CD4-positive, alpha-beta T cell (primary cell): ENCODE results near the gene IGF2R. TPM values are rescaled to one million over a fixed set of nuclear protein-coding genes. Genes with fewer than 3 reads are reported as not detected.

Source experiments
- ATAC-seq: fragments of 200-7000 bp; cut with Tn5 transposase; one replicate; pipeline ENCODE4 v1.10.0; 2022; ENCODE audit warnings: mild to moderate bottlenecking; ENCODE audit not compliant: poor library complexity
- CTCF ChIA-PET: fragments of 350-600 bp; sonication (Branson Sonifier 250); formaldehyde crosslinking; loops from one replicate; lab custom pipeline; 2021; ENCODE audit warnings: antibody characterized with exemption, inconsistent platforms; lab: Charles Lee
- POLR2A ChIA-PET: fragments of 350-600 bp; sonication (Branson Sonifier 250); formaldehyde crosslinking; loops from one replicate; lab custom pipeline; 2021; ENCODE audit warnings: antibody characterized with exemption, inconsistent platforms; lab: Charles Lee
- DNase-seq, 14 experiments: peaks; one replicate each; pipeline ENCODE4 v3.0.0-alpha.2; 2013 to 2020; ENCODE audit warnings: mixed read lengths in 2 of 14
- H3K27ac ChIP-seq, 2 donors: one replicate each; pipeline versions ENCODE4 v1.5.1 to v1.7.0; 2013; ENCODE audit warnings: low read length in 2 of 2, low read depth in 1 of 2, mild to moderate bottlenecking in 1 of 2
- H3K27me3 ChIP-seq, 2 experiments: 1 replicate in 1 of 2; 2 replicates in 1 of 2; pipeline versions ENCODE4 v1.6.1 to v1.7.0; 2013; ENCODE audit warnings: low read length in 2 of 2, control low read depth in 1 of 2, mild to moderate bottlenecking in 1 of 2, moderate library complexity in 1 of 2; ENCODE audit not compliant: insufficient read depth in 2 of 2, control insufficient read depth in 1 of 2
- H3K36me3 ChIP-seq: one replicate; pipeline ENCODE4 v1.6.1; 2013; ENCODE audit warnings: low read length, control low read depth; ENCODE audit not compliant: insufficient read depth
- H3K4me1 ChIP-seq: one replicate; pipeline ENCODE4 v1.6.1; 2013; ENCODE audit warnings: low read length, control low read depth; ENCODE audit not compliant: insufficient read depth
- H3K4me3 ChIP-seq: one replicate; pipeline ENCODE4 v1.5.1; 2013; ENCODE audit warnings: mild to moderate bottlenecking, low read length, moderate library complexity
- H3K9me3 ChIP-seq, 2 experiments: 1 replicate in 1 of 2; 2 replicates in 1 of 2; pipeline versions ENCODE4 v1.6.1 to v1.7.0; 2013; ENCODE audit warnings: low read length in 2 of 2, mild to moderate bottlenecking in 2 of 2, control low read depth in 1 of 2, moderate library complexity in 1 of 2; ENCODE audit not compliant: control insufficient read depth in 1 of 2, insufficient read depth in 1 of 2
- H3K27ac Mint-ChIP-seq: one replicate; pipeline ENCODE4 v1.8.0; 2020; ENCODE audit warnings: mixed read lengths
- H3K27me3 Mint-ChIP-seq: one replicate; pipeline ENCODE4 v1.8.0; 2021; ENCODE audit warnings: mixed read lengths
- H3K36me3 Mint-ChIP-seq: one replicate; pipeline ENCODE4 v1.8.0; 2021; ENCODE audit warnings: low read depth, mixed read lengths
- H3K4me1 Mint-ChIP-seq: one replicate; pipeline ENCODE4 v1.8.0; 2021; ENCODE audit warnings: low read depth, mixed read lengths
- H3K4me3 Mint-ChIP-seq: one replicate; pipeline ENCODE4 v1.8.0; 2020; ENCODE audit warnings: mild to moderate bottlenecking, mixed read lengths
- H3K9me3 Mint-ChIP-seq: one replicate; pipeline ENCODE4 v1.8.0; 2020; ENCODE audit warnings: mixed read lengths
- intact Hi-C, 2 experiments: fragments of 100-400 bp; cut with DNase I in 1 of 2; cut with micrococcal nuclease in 1 of 2; formaldehyde crosslinking; loops; one replicate each; pipeline versions ENCODE4 v1.15.1 to v1.9.0; 2023 to 2025; cut with DNase I, micrococcal nuclease
- total RNA-seq, 174 experiments: library from RNA in 2 of 174; stranded (reverse) in 2 of 174; gene quantifications; one replicate each; pipeline ENCODE4 v1.2.3 and lab custom pipeline; 2021 to 2026
- TF ChIP-seq, protein P1 (sequence below): fragments of 200-600 bp; IDR thresholded peaks from one replicate; pipeline ENCODE4 v1.8.0; 2022; ENCODE audit warnings: antibody characterized with exemption, mild to moderate bottlenecking

IGF2R gene
- total RNA-seq, 2 experiments from 2014 or later, result 43.8 to 46.7 TPM

DNA sequence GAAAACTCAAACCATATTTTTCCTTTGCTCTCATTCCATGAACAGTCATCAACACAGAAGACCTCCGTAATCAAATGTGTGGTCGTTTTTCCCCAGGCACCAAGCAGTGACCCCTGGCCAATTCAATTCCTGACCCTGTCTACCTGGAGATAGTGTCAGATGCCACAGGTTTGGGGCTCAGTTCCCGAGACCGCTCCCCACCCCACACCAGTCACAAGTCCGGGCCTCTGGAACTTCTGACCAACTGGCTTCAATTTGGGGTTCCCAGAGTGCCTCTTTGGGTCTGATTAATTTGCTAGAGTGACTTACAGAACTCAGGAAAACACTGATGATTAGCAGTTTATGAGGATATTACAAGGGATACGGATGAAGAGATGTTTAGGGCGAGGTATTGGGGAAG lies 6.0 kb downstream of the IGF2R start:
- Mint-ChIP-seq H3K27me3 (no peaks in the 10 kb centered on the region), H3K4me1 (peaks cover 94% of the 10 kb centered on the region), H3K4me3 (no peak overlapping the region), H3K9me3 (no peaks in the 10 kb centered on the region), H3K36me3 (peaks cover 3% of the 10 kb centered on the region), H3K27ac (peak overlapping the region; percentile 4)
- no peaks in the 10 kb centered on the region for H3K27me3 ChIP-seq
- intact Hi-C loops, result loop anchor here (5.0 kb wide), 1 partner anchor 37 kb away; no protein-coding TSS in a partner anchor
- H3K36me3 ChIP-seq, result no peaks in the 10 kb centered on the region
- no peak for DNase-seq
- ChIA-PET CTCF (no interaction called here), POLR2A (no interaction called here)
- ATAC-seq, result no peak
- TF ChIP-seq, protein P1, sequence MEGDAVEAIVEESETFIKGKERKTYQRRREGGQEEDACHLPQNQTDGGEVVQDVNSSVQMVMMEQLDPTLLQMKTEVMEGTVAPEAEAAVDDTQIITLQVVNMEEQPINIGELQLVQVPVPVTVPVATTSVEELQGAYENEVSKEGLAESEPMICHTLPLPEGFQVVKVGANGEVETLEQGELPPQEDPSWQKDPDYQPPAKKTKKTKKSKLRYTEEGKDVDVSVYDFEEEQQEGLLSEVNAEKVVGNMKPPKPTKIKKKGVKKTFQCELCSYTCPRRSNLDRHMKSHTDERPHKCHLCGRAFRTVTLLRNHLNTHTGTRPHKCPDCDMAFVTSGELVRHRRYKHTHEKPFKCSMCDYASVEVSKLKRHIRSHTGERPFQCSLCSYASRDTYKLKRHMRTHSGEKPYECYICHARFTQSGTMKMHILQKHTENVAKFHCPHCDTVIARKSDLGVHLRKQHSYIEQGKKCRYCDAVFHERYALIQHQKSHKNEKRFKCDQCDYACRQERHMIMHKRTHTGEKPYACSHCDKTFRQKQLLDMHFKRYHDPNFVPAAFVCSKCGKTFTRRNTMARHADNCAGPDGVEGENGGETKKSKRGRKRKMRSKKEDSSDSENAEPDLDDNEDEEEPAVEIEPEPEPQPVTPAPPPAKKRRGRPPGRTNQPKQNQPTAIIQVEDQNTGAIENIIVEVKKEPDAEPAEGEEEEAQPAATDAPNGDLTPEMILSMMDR, result no peak
- H3K9me3 ChIP-seq, result no peaks in the 10 kb centered on the region
- H3K27ac ChIP-seq, result no peak overlapping the region
- no peak overlapping the region for H3K4me3 ChIP-seq
- H3K4me1 ChIP-seq, result peaks cover 79% of the 10 kb centered on the region

DNA sequence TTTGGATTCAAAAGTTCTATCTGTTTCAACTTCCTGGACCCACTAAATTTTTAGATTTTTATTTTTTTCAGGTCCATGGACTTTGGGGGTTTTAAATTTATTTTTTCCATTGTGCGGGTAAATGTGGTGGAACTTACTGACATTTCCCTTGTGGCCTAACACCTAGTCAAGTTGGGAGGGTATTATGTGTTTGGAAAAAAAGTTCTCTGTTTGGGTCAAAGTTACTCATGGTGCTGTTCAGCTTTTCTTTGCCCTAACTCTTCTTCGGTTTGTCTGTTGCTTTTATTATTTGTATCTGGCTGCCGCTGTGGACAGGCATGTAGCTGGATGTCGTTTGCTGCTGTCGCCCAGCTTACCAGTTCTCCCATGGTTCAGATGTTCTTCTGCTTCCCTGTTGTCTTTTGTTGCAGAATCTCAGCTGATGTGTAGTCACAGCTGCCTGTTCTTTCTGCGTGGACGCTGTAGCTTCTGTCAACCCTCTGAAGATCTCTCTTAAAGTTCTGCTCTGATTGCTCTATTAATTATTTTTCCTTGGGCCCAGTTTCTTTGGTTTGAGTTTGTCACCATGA lies 7.9 kb downstream of the IGF2R start:
- peak in 1 of 14 experiments; percentile 31 for DNase-seq
- Histone ChIP-seq H3K4me1 (peaks cover 79% of the 10 kb centered on the region), H3K27ac (peak overlapping the region in 1 of 2 donors; percentile 19), H3K4me3 (no peak overlapping the region), H3K9me3 (no peaks in the 10 kb centered on the region), H3K36me3 (no peaks in the 10 kb centered on the region), H3K27me3 (no peaks in the 10 kb centered on the region)
- H3K27me3 Mint-ChIP-seq, result no peaks in the 10 kb centered on the region
- no peaks in the 10 kb centered on the region for H3K9me3 Mint-ChIP-seq
- intact Hi-C loops, result no loop called here
- peak overlapping the region; percentile 39 for H3K4me3 Mint-ChIP-seq
- ChIA-PET POLR2A (interaction anchor here (1.1 to 1.6 kb wide), 2 partner anchors 24 to 39 kb away, joined by 4 read pairs; no protein-coding TSS in a partner anchor), CTCF (interaction anchor here (0.8 to 1.7 kb wide), 3 partner anchors 9 to 285 kb away, joined by 3 to 4 read pairs (median 3); no protein-coding TSS in a partner anchor)
- ATAC-seq, result no peak
- H3K4me1 Mint-ChIP-seq, result peaks cover 94% of the 10 kb centered on the region
- no peaks in the 10 kb centered on the region for H3K36me3 Mint-ChIP-seq
- TF ChIP-seq, protein P1, result no peak
- peak overlapping the region; percentile 35 for H3K27ac Mint-ChIP-seq

DNA sequence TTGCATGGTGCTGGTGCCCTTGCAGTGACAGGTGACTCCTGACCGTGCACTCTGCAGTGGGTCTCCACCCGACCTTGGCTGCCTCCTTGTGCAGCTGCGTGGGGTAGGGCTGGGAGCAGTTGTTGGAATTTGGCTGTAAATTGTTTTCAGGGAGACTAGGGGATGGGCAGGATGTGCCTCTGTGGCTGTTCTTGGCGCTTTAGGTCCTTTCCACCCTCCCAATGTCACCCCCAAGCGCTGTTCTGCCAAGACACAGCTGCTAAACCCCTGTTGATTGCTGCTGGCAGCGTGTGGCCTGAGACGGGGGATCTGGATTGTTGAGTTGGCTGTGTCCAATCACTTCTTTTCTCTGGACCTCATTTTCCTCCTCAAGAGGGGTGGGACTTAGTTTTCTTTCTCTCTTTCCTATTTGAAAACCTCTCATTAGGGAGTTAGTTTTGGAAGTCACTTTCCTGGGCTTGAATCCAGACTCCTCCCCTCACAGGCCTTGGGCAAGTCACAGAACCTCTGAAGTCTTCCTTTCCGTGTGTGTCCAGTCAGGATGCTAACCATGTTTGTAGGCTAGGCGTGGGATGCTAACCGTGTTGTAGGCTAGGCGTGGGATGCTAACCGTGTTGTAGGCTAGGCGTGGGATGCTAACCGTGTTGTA lies 8.5 kb downstream of the IGF2R start:
- Histone ChIP-seq H3K27ac (no peak overlapping the region), H3K4me3 (no peak overlapping the region), H3K27me3 (no peaks in the 10 kb centered on the region), H3K36me3 (no peaks in the 10 kb centered on the region), H3K9me3 (no peaks in the 10 kb centered on the region), H3K4me1 (peaks cover 80% of the 10 kb centered on the region)
- DNase-seq (peak in 1 of 14 experiments; percentile 44), ATAC-seq (no peak)
- Mint-ChIP-seq H3K4me3 (peak overlapping the region; percentile 39), H3K4me1 (peaks cover 94% of the 10 kb centered on the region), H3K27ac (peak overlapping the region; percentile 35), H3K9me3 (no peaks in the 10 kb centered on the region), H3K36me3 (no peaks in the 10 kb centered on the region), H3K27me3 (no peaks in the 10 kb centered on the region)
- ChIA-PET POLR2A (interaction anchor here (1.1 to 1.6 kb wide), 2 partner anchors 23 to 39 kb away, joined by 4 read pairs; no protein-coding TSS in a partner anchor), CTCF (interaction anchor here (0.8 to 1.7 kb wide), 2 partner anchors 18 to 286 kb away, joined by 3 to 4 read pairs; no protein-coding TSS in a partner anchor)
- intact Hi-C loops, result no loop called here
- TF ChIP-seq, protein P1, result no peak
